Stimulated activated CD4-positive, alpha-beta T cell treated with anti-CD3 and anti-CD28 coated beads, Interleukin-2, amount 100 ng/mL, for 24 hours (primary cell): Measurements from ENCODE around the gene MEI1.
"Not testable (repeated sequence)": the region's sequence is repeated elsewhere in the genome, so short reads cannot be mapped to it uniquely, and the experiment has no call there.

Source experiments
- DNase-seq, 2 donors: peaks; one replicate each; pipeline ENCODE4 v3.0.0-alpha.2; 2020

The MEI1 gene

GRCh38 chr22:41826430-41827383 lies 127.4 kb downstream of the MEI1 start:
- DNase-seq, result no peak

DNA sequence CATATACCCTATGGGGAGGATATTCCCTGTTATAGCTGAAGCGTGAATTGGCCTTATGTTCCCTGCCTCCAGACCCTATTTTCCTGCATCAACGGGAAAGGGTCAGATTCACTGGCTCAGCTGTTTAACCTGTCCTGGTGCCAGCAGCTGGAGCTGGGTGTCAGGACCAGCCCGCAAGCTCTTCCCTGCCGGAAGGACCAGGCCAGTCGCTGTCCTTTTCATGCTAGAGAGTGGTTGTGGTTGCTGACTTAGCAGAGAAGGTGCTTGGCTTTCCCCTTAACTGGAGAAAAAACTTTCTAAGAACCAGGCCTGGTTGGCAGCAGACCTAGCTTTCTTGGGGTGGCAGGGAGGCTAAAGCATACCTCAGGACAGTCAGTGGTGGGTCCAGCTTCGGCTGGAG lies 128.4 kb downstream of the MEI1 start:
- no peak for DNase-seq

DNA sequence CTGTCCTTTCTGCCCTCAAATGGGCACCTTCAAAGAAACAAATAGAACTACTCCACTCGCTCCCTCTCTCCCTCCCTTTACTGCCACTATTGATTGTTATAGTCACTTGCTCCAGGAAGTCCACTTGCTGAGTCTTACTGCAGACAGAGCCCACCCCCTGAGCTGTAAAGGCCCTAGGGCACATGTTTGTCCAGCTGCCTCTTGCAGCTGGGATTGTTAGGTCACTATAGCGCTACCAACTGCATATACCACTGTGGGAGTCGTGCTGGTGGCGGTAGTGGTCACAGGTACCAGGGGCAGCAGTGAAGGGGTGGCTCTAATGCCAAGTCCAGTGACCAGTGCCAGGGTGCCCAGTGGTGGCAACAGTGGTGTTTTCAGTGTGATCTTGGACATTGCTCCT lies 129.2 kb downstream of the MEI1 start:
- no peak for DNase-seq

DNA sequence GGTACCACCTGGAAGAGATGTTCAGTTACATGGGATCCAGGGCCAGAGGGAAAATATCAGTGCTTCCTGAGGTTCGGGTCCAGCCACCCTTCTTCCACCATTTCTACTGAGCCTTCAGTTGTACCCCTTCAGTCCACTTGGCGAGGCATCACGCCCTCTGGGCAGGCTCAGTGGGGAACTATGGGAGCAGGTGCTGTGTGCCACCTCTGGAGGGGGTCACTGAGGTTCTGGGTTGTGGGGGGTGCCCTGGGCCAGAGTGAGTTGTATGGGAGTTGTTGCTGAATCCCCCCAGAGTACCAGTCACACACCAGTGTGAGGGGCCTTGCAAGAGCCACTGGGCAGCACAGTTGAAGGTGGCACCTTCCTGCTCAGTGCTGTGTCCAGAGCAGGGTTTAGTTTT lies 130.9 kb downstream of the MEI1 start:
- DNase-seq, result no peak

GRCh38 chr22:41831383-41831782 lies 132.1 kb downstream of the MEI1 start:
- DNase-seq, result no peak

- DNase-seq, result peak in 1 of 2 donors; percentile 25
Measured at GRCh38 chr22:41831828-41832552, 132.7 kb downstream of the MEI1 start.

GRCh38 chr22:41832553-41833368 lies 133.5 kb downstream of the MEI1 start, which contains the start of gene SREBF2:
Gene SREBF2, plus strand, starts transcription at chr22:41833105. Its CDS starts 166 bp downstream, at chr22:41833271.
- peak; percentile 99 for DNase-seq

- DNase-seq, result peak; percentile 49 to 55
Measured at GRCh38 chr22:41833369-41834004, 134.2 kb downstream of the MEI1 start.

- no peak for DNase-seq
Measured at GRCh38 chr22:41834005-41834944, 135.0 kb downstream of the MEI1 start.

DNA sequence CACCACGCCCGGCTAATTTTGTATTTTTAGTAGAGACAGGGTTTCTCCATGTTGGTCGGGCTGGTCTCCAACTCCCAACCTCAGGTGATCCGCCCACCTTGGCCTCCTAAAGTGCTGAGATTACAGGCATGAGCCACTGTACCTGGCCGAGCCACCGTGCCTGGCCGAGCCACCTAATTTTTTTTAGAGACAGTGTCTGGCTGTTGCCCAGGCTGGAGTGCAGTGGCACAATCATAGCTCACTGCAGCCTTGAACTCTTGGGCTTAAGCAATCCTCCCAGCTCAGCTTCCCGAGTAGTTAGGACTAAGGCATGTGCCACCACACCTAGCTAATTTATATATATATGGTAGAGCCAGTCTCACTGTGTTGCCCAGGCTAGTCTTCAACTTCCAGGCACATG lies 136.2 kb downstream of the MEI1 start:
- DNase-seq, result not testable (repeated sequence)

GRCh38 chr22:41836551-41836950 lies 137.2 kb downstream of the MEI1 start:
- DNase-seq, result no peak

DNA sequence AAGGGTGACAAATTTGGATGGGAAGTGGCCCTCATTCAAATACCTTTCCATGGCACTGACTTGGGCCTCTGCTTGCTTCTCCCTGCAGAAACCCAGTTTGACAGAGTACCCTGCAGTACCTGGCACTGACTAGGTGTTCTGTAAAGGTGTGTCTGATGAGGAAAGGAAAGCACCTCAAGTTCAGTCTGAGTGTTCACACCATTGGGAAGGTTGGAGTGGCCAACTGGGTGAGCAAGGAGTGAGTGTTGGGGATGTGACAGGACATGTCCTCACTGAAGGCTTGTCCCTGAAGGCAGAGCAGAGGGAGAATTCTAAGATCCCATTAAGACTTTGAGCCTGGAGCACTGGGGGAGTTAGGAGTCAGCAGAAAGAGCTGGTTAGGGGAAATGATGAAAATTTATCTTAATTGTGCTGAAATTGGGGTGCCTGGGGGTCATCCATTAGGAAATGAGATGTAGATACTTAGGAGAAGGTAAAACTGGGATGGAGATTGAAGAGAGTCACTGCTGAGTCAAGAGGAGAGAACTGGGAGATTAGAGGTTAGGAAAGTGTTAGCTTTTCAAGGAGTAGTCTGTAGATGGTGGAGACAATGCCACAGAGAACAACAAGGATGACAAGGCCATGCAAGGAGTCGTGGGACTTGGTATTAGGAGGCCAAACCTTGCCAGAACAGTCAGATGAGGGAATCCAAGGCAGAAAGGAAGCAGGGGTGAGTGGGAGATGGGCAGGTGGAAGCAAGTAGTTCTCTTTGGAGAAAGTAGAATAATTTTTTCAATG lies 139.7 kb downstream of the MEI1 start:
- DNase-seq, result no peak

DNA sequence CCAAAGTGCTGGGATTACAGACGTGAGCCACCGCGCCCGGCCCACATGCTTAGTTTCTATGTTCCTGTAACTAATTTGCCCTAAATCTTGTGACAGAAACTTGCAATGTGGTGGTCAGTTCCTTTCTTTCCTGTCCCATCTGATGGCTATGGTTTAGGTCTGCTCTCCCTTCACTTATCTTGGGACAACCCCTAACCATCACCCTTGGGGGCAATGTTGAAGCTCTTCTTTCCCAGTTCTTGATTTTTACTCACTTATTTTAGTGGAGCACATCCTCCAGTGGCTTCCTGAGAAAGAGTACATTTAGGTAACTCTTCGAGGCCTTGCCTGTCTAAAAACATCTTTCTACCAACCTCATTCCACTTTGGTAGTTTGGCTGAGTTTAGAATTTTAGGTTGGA lies 140.9 kb downstream of the MEI1 start:
- no peak for DNase-seq

- no peak for DNase-seq
Measured at GRCh38 chr22:41841085-41841712, 141.9 kb downstream of the MEI1 start.

DNA sequence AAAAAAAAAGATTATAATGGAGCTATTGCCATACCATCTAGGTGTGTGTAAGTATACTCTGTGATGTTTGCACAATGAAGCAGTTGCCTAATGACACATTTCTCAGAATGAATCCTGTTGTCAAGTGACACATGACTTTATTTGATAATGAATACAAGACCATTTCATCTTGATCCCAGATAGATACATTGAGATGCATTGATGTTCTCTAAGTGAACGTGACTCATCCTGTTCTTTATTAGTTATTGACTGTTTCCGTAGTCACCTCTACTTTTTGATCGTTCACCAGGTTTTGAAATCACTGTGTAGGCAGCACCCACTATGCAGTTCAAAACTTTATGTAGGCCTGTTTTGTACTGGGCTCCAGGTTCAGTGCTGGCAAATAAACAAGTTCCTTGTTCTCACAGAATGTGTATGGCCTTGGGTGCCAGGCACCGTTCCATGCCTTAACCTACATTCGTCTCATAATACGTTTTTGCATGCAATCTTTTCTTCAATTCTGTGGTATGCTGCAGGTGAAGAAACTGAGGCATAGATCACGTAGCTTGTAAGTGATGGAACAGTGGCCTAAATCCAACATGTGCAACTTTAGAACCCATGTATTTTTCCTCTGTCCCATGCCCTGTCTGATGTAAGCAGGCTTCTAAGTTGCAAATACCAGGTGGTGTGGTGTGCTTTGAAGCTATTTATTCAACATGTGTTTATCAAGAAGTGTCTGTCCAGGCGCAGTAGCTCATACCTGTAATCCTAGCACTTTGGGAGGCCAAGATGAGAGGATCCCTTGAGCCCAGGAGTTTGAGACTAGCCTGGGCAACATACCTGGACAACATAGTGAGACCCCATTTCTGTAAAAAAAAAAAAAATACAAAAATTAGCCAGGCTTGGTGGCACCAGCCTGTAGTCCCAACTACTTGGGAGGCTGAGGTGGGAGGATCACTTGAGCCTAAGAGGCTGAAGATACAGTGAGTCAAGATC lies 144.0 kb downstream of the MEI1 start:
- DNase-seq, result peak in 1 of 2 donors; percentile 47

DNA sequence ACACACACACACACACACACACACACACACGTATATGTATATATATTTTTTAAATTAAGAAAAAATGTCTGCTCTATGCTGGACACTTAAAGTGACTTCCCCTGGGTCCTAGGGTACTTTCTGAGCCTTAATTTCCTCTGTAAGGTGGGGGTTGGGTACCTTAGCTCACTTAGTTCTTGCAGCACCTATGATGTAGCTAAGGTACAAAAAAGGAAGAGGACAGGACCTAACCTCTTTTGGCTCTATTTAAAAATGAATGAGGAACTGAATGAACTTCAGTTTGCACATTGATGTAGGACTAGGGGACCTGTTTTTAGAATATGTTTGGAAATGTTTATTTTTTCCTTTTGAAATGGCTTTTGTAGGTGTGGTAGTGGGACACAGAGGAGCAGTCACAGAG lies 144.7 kb downstream of the MEI1 start:
- DNase-seq, result no peak

DNA sequence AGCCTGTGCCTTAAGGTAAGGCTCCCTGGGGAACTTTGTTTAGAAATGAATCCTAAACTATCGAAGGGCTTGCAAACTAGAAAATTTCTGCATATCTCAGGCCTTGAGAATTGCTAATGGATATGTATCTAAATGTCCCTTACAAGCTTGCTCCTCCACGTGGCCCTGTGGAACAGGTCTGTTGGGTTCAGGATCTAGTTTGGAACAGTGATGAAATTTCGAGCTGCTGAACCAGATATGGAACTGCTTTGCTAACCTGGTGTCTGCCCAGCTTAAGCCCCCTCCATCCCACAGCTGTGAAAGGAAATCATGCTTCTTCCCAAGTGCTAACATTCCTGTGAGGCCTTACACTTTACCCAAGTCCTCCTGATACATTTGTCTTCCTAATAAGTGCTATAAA lies 145.2 kb downstream of the MEI1 start:
- DNase-seq, result no peak

- no peak for DNase-seq
Measured at GRCh38 chr22:41845380-41846267, 146.3 kb downstream of the MEI1 start.
